ENCODE measurements around the gene OR5L1. TPM values are rescaled to one million over a fixed set of nuclear protein-coding genes. Genes with fewer than 3 reads are reported as not detected.

Gene OR5L1
- not detected for total RNA-seq

DNA sequence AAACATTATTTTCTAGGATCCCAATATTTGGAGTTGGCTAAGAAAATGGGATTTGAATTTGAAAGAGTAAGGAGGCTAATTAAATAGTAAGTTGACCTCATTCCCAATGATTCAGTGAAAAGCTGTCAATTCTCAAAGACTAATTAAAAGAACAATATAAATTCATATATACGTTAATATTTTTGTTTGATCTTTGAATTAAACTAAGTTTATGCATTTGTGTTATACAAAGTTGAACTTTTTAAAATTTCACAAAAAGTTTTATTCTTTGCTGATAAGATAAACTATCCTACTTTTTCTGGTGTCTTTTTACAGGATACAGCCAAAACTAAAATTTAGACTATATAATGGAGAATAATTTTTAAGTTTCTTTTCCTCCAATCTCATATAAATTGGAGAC, at the start of gene OR5L1:
Gene OR5L1, plus strand, starts transcription at position 301 of the 400 bp plus-strand sequence. CDS start 100 bp downstream, outside the sequence.

DNA sequence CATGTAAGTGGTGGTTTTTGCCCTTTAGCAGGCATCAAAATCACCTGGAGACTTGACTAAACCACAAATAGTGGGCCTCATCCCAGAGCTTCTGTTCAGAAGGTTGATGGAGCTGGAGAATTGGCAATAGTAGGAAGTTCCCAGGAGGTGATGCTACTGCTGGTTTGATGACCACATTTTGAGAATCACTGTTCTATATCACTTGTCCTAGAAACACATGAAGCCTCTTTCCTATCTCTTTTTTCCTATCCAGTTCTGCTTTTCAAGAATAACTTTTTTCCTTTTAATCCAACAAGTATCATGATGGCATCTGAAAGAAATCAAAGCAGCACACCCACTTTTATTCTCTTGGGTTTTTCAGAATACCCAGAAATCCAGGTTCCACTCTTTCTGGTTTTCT, 38.0 kb upstream of the OR5L1 start, which contains the start of gene OR5D13:
Gene OR5D13, plus strand, starts transcription at position 301 of the 400 bp plus-strand sequence. Its CDS starts 0 bp downstream, at position 301.

DNA sequence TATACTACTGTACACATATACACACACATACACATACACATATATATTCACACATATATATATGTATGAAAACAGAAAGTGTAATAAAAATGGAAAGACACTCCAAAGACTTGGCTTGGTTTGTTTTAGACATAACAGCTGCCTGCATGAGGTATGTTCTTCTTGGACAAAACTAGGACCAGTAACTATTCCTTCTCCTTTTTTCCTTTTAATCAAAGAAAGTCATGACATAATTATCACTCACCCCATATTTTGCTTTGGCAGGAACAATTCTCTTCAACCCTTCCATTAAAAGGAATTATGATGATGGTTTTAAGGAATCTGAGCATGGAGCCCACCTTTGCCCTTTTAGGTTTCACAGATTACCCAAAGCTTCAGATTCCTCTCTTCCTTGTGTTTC, 15.9 kb upstream of the OR5L1 start, which contains the start of gene OR5D14:
Gene OR5D14, plus strand, starts transcription at position 301 of the 400 bp plus-strand sequence. Its CDS starts 0 bp downstream, at position 301.

DNA sequence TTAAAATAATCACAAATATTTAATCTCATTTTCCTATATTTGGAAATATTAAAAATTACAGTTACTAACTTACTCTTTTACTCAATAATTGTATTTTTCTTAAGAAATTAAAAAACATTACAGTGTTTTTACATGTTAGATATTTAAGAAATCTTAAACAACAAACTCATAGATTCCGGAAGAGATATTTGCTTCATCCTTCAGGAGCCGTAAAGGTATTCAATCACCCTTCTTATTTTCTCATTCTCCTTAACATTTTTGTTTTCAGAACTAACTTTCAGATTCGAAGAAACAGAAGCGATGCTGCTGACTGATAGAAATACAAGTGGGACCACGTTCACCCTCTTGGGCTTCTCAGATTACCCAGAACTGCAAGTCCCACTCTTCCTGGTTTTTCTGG, 8.2 kb downstream of the OR5L1 start, which contains the start of gene OR5D18:
Gene OR5D18, plus strand, starts transcription at position 301 of the 400 bp plus-strand sequence. Its CDS starts 0 bp downstream, at position 301.

DNA sequence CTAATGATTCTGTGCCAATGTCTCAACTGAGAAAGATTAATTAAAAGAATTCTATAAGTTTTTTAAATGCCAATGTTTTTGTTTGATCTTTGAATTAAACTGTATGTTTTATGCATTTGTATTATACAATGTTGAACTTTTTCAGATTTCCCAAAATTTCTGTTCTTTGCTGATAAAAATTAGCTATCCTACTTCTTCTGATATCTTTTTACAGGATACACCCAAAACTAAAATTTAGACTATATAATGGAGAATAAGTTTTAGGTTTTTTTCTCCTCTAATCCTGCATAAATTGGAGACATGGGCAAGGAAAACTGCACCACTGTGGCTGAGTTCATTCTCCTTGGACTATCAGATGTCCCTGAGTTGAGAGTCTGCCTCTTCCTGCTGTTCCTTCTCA, 15.8 kb downstream of the OR5L1 start, which contains the start of gene OR5L2:
Gene OR5L2, plus strand, starts transcription at position 301 of the 400 bp plus-strand sequence. Its CDS starts 0 bp downstream, at position 301.

DNA sequence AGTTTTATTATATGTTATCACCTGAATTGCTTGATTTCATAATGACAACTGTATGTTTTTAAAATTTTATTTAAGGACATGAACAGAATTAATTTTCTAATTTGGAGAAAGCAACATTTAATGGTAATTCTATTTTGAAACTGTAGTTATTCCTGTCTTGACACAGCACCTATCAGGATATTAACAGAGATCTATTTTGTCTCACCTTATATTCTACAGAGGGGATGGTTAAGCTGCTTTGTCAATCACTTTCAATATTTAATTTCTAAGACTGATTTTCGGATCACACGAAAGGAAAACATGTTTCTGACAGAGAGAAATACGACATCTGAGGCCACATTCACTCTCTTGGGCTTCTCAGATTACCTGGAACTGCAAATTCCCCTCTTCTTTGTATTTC, 27.3 kb downstream of the OR5L1 start, which contains the start of gene OR5D16:
Gene OR5D16, plus strand, starts transcription at position 301 of the 400 bp plus-strand sequence. Its CDS starts 0 bp downstream, at position 301.

Other genes starting within 250 kb of the OR5L1 start
- not detected for gene OR4C16, start 239.2 kb upstream of the OR5L1 start, total RNA-seq
- gene OR4C11, start 203.7 kb upstream of the OR5L1 start, total RNA-seq = not detected
- not detected for gene OR4P4, start 176.3 kb upstream of the OR5L1 start, total RNA-seq
- gene OR4S2, start 163.0 kb upstream of the OR5L1 start, total RNA-seq = not detected
- not detected for gene OR4C6, start 149.2 kb upstream of the OR5L1 start, total RNA-seq
- gene OR5D13, start 37.9 kb upstream of the OR5L1 start, total RNA-seq = not detected
- gene OR5D14, start 15.8 kb upstream of the OR5L1 start, total RNA-seq = not detected
- gene OR5D18, start 8.3 kb downstream of the OR5L1 start, total RNA-seq = not detected
- not detected for gene OR5L2, start 15.9 kb downstream of the OR5L1 start, total RNA-seq
- not detected for gene OR5D16, start 27.4 kb downstream of the OR5L1 start, total RNA-seq
- not detected for gene TRIM51, start 71.9 kb downstream of the OR5L1 start, total RNA-seq
- not detected for gene OR5W2, start 103.2 kb downstream of the OR5L1 start, total RNA-seq
- gene OR5I1, start 125.0 kb downstream of the OR5L1 start, total RNA-seq = not detected
- not detected for gene OR10AG1, start 158.6 kb downstream of the OR5L1 start, total RNA-seq
- not detected for gene OR5F1, start 183.3 kb downstream of the OR5L1 start, total RNA-seq
- not detected for gene OR5AS1, start 216.3 kb downstream of the OR5L1 start, total RNA-seq